ENCODE measurements around the gene ZNF236. TPM values are rescaled to one million over a fixed set of nuclear protein-coding genes. Genes with fewer than 3 reads are reported as not detected.

Gene ZNF236
- total and polyA plus RNA-seq, 2 of the 8 experiments (the other 6 are each of a cell fraction or from before 2014, with no cell fraction given): 6.7 to 14.5 TPM

DNA sequence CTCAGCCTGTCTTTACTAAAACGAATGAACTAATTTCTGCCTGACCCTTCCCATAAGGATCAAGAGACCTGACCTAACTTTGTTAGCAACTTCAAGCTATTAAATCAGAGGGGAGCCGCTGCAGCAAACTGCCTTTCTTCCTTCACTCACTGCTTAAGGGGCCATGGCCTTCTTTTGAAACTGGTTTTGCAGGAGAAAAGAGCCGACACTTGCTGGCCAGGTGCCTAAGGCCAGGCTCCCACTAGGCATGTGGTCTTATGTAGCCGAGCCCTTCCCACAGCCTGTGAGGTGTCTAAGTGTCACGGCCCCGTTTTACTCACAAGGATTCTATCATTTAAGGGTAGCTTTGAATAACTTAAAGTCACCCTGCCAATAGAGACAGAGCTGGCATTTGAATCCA lies 130.8 kb downstream of the ZNF236 start:
- Histone ChIP-seq H3K23ac (ENCODE audit: insufficient read length) (no peak overlapping the region), H2AK5ac (ENCODE audit: low read depth, low read length) (no peak overlapping the region), H2BK15ac (ENCODE audit: low read length) (no peak overlapping the region), H2BK5ac (ENCODE audit: low read depth, low read length) (no peak overlapping the region), H2BK120ac (replicated peaks; ENCODE audit: low read depth, low read length) (no peak overlapping the region), H2AFZ (ENCODE audit: low read length) (no peak overlapping the region), H4K5ac (ENCODE audit: insufficient read length, low read depth, low read length) (no peak overlapping the region), H3K27me3 (replicated peaks in 1 of 4; ENCODE audit: control insufficient read depth in 3 of 4, extremely low read depth in 1 of 4, insufficient read depth in 3 of 4, low read length in 3 of 4) (no peaks in the 10 kb centered on the region), H2BK20ac (ENCODE audit: low read length) (no peak overlapping the region), H3K79me1 (ENCODE audit: low read depth, low read length) (no peaks in the 10 kb centered on the region), H4K8ac (ENCODE audit: extremely low read depth, insufficient read depth, low read length) (no peak overlapping the region), H3K36me3 (ENCODE audit: control insufficient read depth in 2 of 4, insufficient read depth in 4 of 4, low read length in 3 of 4) (peaks cover 0 to 9% (median 3%) of the 10 kb centered on the region in 4 experiments; a peak in 5 of 8 replicates), H4K20me1 (replicated peaks in 1 of 2; ENCODE audit: control insufficient read depth in 1 of 2, insufficient read depth in 2 of 2, low read length in 2 of 2) (peaks cover 0 to 4% of the 10 kb centered on the region in 2 experiments), H3K9ac (replicated peaks in 1 of 4; ENCODE audit: extremely low read depth in 1 of 4, low read depth in 3 of 4, low read length in 3 of 4) (no peak overlapping the region), H3K9me3 (ENCODE audit: insufficient read depth in 2 of 2, low read depth in 1 of 2, low read length in 1 of 2) (no peaks in the 10 kb centered on the region), H4K91ac (replicated peaks; ENCODE audit: insufficient read length, low read length) (no peak overlapping the region), H3K4me2 (ENCODE audit: insufficient read depth in 1 of 2, low read depth in 2 of 2, low read length in 2 of 2) (no peak overlapping the region), H2BK12ac (ENCODE audit: low read depth, low read length) (no peak overlapping the region), H3K27ac (ENCODE audit: low read depth, low read length) (no peak overlapping the region), H3K56ac (replicated peaks; ENCODE audit: insufficient read length, low read depth, low read length) (no peak overlapping the region), H3K14ac (ENCODE audit: insufficient read length) (no peak overlapping the region), H3K4ac (replicated peaks; ENCODE audit: insufficient read length, low read depth, low read length) (no peak overlapping the region), H3K18ac (ENCODE audit: extremely low read depth, low read length) (no peak overlapping the region), H3K79me2 (ENCODE audit: control insufficient read depth in 1 of 2, insufficient read depth in 2 of 2, low read length in 2 of 2) (no peaks in the 10 kb centered on the region), H3K23me2 (ENCODE audit: low read depth, low read length) (no peaks in the 10 kb centered on the region), H3K4me3 (ENCODE audit: extremely low read depth in 1 of 4, insufficient read depth in 2 of 4, low read depth in 3 of 4, low read length in 4 of 4) (no peak overlapping the region), H3K4me1 (replicated peaks in 1 of 4; ENCODE audit: control insufficient read depth in 3 of 4, insufficient read depth in 4 of 4, low read length in 3 of 4) (0 out of 7 replicates have a peak, but pooled peaks cover 0 to 2% (median 0%) of the 10 kb centered on the region in 4 experiments)
- 77% methylated on average over 6 of the region's 6 CpGs; no CpG with 5 or more reads in 1 of the 2 experiments for WGBS, 2 experiments (ENCODE audit: extremely low coverage in 1 of 2, insufficient coverage in 1 of 2, insufficient read length in 1 of 2, insufficient replicate concordance in 2 of 2, low coverage in 1 of 2, low lambda C conversion rate in 2 of 2, missing lambda C conversion rate in 1 of 2)
- TF ChIP-seq BACH1 (IDR thresholded peaks at IDR 0.05; ENCODE audit: low read length): no peak
- TF ChIP-seq POLR2AphosphoS5 (IDR thresholded peaks at IDR 0.05; ENCODE audit: low read depth, low read length): no peak
- TF ChIP-seq MAX (IDR thresholded peaks at IDR 0.05): no peak
- TF ChIP-seq POLR2A (IDR thresholded peaks at IDR 0.05; ENCODE audit: control extremely low read depth in 1 of 2, low read depth in 2 of 2, low read length in 2 of 2): no peak
- no peak for TF ChIP-seq EGR1 (IDR thresholded peaks at IDR 0.05; ENCODE audit: borderline replicate concordance, low read depth, low read length)
- no peak for TF ChIP-seq POU5F1 (IDR thresholded peaks at IDR 0.05; ENCODE audit: low read depth, low read length)
- CTCF ChIA-PET (ENCODE audit: partially characterized antibody): interaction anchor here (0.9 to 3.3 kb wide), 5 partner anchors 9 to 109 kb away, joined by 3 to 24 read pairs (median 4); no protein-coding TSS in a partner anchor
- POLR2A ChIA-PET (ENCODE audit: partially characterized antibody): interaction anchor here (1.7 kb wide), 1 partner anchor 12 kb away, joined by 3 read pairs; no protein-coding TSS in a partner anchor
- FAIRE-seq: no peak
- no peak for DNase-seq (ENCODE audit: low read depth in 1 of 2, low spot score in 2 of 2)

Data from H1 (cell line).